H1 (cell line): ENCODE results near the gene LRG1. TPM values are rescaled to one million over a fixed set of nuclear protein-coding genes. Genes with fewer than 3 reads are reported as not detected.

Experiments used
- CBX5 ChIP-seq: fragments of 300-800, 300-1000 bp; sonication (generic); IDR thresholded peaks from 2 replicates; pipeline ENCODE4 v1.7.1; 2016; ENCODE audit warnings: antibody characterized with exemption, low read length, low read depth
- CHD2 ChIP-seq: IDR thresholded peaks from 2 replicates; pipeline ENCODE4 v1.6.1; 2012; ENCODE audit warnings: low read length, improper control_type of control experiment
- EGR1 ChIP-seq: IDR thresholded peaks from 2 replicates; pipeline ENCODE4 v1.6.1; 2011; ENCODE audit warnings: low read depth, low read length, borderline replicate concordance
- GTF2F1 ChIP-seq: IDR thresholded peaks from 2 replicates; pipeline ENCODE4 v1.6.1; 2012; ENCODE audit warnings: low read depth, low read length, improper control_type of control experiment, borderline replicate concordance
- HDAC6 ChIP-seq: IDR thresholded peaks from one replicate; pipeline ENCODE4 v1.7.1; 2012; ENCODE audit warnings: low read depth, mild to moderate bottlenecking, inconsistent platforms, low read length, moderate library complexity
- KDM1A ChIP-seq: fragments of 200-600, 300-600 bp; sonication (generic); IDR thresholded peaks from 2 replicates; pipeline ENCODE4 v1.7.1; 2016; ENCODE audit warnings: mild to moderate bottlenecking, low read length, borderline replicate concordance
- POLR2AphosphoS5 ChIP-seq: IDR thresholded peaks from 2 replicates; pipeline ENCODE4 v1.6.1; 2011; ENCODE audit warnings: low read depth, low read length
- RXRA ChIP-seq: IDR thresholded peaks from 2 replicates; pipeline ENCODE4 v1.6.1; 2011; ENCODE audit warnings: low read depth, mild to moderate bottlenecking, low read length, moderate library complexity; ENCODE audit not compliant: insufficient read depth
- TBP ChIP-seq: IDR thresholded peaks from 2 replicates; pipeline ENCODE4 v1.6.1; 2011; ENCODE audit warnings: low read depth, low read length, improper control_type of control experiment
- TEAD4 ChIP-seq: IDR thresholded peaks from 2 replicates; pipeline ENCODE4 v1.6.1; 2012; ENCODE audit warnings: low read depth, low read length, inconsistent platforms, mixed read lengths
- polyA plus RNA-seq, 7 experiments: library from polyadenylated mRNA; depleted of rRNA in 3 of 7; stranded (reverse) in 5 of 7; unstranded in 2 of 7; fragments of >200 nt in 5 of 7; fragments of 200-250 nt in 2 of 7; gene quantifications; 1 replicate in 5 of 7; 2 replicates in 1 of 7; 4 replicates in 1 of 7; pipeline versions ENCODE4 v1.2.1 to v1.2.3, GENCODE V29; 2011 to 2013; ENCODE audit warnings: missing spikeins in 2 of 7, mixed read lengths in 2 of 7
- total RNA-seq: library from RNA; stranded (reverse); fragmentation: NEBNext Ultra II Directional; extraction: Animal tissue kit (Norgen Biotek cat#: 25700); gene quantifications from 2 replicates; pipeline ENCODE4 v1.2.1, GENCODE V29; 2021
- TF ChIP-seq, protein P1 (sequence below): fragments of 300-600 bp; sonication (generic); IDR thresholded peaks from 2 replicates; pipeline ENCODE4 v1.7.1; 2012; ENCODE audit warnings: low read length, moderate library complexity, mild to moderate bottlenecking, inconsistent platforms; ENCODE audit not compliant: insufficient replicate concordance

Gene LRG1
- total and polyA plus RNA-seq, 2 of the 8 experiments (the other 6 are each of a cell fraction or from before 2014, with no cell fraction given), result 0.48 to 0.79 TPM

- TF ChIP-seq, protein P1, sequence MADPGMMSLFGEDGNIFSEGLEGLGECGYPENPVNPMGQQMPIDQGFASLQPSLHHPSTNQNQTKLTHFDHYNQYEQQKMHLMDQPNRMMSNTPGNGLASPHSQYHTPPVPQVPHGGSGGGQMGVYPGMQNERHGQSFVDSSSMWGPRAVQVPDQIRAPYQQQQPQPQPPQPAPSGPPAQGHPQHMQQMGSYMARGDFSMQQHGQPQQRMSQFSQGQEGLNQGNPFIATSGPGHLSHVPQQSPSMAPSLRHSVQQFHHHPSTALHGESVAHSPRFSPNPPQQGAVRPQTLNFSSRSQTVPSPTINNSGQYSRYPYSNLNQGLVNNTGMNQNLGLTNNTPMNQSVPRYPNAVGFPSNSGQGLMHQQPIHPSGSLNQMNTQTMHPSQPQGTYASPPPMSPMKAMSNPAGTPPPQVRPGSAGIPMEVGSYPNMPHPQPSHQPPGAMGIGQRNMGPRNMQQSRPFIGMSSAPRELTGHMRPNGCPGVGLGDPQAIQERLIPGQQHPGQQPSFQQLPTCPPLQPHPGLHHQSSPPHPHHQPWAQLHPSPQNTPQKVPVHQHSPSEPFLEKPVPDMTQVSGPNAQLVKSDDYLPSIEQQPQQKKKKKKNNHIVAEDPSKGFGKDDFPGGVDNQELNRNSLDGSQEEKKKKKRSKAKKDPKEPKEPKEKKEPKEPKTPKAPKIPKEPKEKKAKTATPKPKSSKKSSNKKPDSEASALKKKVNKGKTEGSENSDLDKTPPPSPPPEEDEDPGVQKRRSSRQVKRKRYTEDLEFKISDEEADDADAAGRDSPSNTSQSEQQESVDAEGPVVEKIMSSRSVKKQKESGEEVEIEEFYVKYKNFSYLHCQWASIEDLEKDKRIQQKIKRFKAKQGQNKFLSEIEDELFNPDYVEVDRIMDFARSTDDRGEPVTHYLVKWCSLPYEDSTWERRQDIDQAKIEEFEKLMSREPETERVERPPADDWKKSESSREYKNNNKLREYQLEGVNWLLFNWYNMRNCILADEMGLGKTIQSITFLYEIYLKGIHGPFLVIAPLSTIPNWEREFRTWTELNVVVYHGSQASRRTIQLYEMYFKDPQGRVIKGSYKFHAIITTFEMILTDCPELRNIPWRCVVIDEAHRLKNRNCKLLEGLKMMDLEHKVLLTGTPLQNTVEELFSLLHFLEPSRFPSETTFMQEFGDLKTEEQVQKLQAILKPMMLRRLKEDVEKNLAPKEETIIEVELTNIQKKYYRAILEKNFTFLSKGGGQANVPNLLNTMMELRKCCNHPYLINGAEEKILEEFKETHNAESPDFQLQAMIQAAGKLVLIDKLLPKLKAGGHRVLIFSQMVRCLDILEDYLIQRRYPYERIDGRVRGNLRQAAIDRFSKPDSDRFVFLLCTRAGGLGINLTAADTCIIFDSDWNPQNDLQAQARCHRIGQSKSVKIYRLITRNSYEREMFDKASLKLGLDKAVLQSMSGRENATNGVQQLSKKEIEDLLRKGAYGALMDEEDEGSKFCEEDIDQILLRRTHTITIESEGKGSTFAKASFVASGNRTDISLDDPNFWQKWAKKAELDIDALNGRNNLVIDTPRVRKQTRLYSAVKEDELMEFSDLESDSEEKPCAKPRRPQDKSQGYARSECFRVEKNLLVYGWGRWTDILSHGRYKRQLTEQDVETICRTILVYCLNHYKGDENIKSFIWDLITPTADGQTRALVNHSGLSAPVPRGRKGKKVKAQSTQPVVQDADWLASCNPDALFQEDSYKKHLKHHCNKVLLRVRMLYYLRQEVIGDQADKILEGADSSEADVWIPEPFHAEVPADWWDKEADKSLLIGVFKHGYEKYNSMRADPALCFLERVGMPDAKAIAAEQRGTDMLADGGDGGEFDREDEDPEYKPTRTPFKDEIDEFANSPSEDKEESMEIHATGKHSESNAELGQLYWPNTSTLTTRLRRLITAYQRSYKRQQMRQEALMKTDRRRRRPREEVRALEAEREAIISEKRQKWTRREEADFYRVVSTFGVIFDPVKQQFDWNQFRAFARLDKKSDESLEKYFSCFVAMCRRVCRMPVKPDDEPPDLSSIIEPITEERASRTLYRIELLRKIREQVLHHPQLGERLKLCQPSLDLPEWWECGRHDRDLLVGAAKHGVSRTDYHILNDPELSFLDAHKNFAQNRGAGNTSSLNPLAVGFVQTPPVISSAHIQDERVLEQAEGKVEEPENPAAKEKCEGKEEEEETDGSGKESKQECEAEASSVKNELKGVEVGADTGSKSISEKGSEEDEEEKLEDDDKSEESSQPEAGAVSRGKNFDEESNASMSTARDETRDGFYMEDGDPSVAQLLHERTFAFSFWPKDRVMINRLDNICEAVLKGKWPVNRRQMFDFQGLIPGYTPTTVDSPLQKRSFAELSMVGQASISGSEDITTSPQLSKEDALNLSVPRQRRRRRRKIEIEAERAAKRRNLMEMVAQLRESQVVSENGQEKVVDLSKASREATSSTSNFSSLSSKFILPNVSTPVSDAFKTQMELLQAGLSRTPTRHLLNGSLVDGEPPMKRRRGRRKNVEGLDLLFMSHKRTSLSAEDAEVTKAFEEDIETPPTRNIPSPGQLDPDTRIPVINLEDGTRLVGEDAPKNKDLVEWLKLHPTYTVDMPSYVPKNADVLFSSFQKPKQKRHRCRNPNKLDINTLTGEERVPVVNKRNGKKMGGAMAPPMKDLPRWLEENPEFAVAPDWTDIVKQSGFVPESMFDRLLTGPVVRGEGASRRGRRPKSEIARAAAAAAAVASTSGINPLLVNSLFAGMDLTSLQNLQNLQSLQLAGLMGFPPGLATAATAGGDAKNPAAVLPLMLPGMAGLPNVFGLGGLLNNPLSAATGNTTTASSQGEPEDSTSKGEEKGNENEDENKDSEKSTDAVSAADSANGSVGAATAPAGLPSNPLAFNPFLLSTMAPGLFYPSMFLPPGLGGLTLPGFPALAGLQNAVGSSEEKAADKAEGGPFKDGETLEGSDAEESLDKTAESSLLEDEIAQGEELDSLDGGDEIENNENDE, result no peak
- TF ChIP-seq TEAD4 (no peak), KDM1A (no peak; the same call in 1 of the 2 replicates), CBX5 (no peak), HDAC6 (no peak), GTF2F1 (no peak), POLR2AphosphoS5 (peak; percentile 53; the same call in 1 of the 2 replicates), EGR1 (peak; percentile 95), RXRA (no peak), TBP (peak; percentile 93), CHD2 (no peak)
Measured at GRCh38 chr19:4534836-4535658, 4.8 kb downstream of the LRG1 start, which contains the start of gene PLIN5 (continued).
